GM18519 (cell line): ENCODE measurements around the gene DLX6.
"Not testable (repeated sequence)": the region's sequence is repeated elsewhere in the genome, so short reads cannot be mapped to it uniquely, and the experiment has no call there.

Experiments
- ATAC-seq: cut with Tn5 transposase; IDR thresholded peaks from one replicate; pipeline ENCODE4 v1.9.1; 2021; ENCODE audit warnings: mild to moderate bottlenecking, moderate library complexity; ENCODE audit not compliant: unreplicated experiment, low FRiP score

The DLX6 gene

GRCh38 chr7:97021747-97022490 is 16.6 kb downstream of the DLX6 start:
- ATAC-seq = no peak

GRCh38 chr7:97022491-97023306 is 17.3 kb downstream of the DLX6 start:
- no peak for ATAC-seq

- ATAC-seq = no peak
Measured at GRCh38 chr7:97024209-97025129, 19.1 kb downstream of the DLX6 start, which contains the start of gene DLX5. Gene DLX5, minus strand, starts transcription at chr7:97024831. Its CDS starts 208 bp downstream, at chr7:97024623.

- ATAC-seq = no peak
Measured at GRCh38 chr7:97025130-97025499, 19.8 kb downstream of the DLX6 start.

DNA sequence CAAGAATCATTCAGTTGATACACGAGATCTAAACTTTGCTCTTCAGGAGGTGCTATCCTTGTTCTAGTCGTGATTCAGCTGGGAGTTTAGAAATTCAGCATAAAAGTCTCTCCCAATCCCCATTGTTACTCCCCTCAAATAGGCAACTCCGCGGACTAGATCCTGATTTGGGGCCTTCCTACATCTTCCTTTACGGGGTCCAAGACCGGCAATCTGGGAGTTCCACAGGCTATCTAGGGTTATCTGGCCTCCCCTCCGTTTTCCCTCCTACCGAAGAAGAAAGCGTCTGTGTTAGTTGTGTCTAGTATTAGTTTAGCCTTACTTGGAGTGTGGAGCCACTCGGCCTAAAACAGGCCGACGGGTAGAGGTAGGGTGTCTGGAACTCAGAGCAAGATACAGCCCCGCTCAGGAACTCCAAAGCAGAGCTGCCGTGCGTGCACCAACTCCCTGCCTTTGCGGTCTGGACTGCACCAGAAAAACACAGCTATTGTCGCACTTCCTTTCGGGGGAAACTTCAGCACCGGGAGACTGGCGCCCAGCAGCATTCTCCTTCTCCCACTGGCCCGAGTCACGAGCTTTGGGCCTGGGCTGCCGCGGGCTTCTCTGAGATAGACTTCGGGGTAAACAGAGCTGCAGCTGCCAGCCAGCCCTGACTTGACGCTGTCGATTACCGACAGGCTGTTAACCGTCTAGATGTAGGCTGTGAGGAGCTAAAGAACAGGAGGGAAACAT is 20.8 kb downstream of the DLX6 start:
- no peak for ATAC-seq

GRCh38 chr7:97026715-97027426 is 21.5 kb downstream of the DLX6 start:
- no peak for ATAC-seq

- no peak for ATAC-seq
Measured at GRCh38 chr7:97027427-97028234, 22.3 kb downstream of the DLX6 start.

DNA sequence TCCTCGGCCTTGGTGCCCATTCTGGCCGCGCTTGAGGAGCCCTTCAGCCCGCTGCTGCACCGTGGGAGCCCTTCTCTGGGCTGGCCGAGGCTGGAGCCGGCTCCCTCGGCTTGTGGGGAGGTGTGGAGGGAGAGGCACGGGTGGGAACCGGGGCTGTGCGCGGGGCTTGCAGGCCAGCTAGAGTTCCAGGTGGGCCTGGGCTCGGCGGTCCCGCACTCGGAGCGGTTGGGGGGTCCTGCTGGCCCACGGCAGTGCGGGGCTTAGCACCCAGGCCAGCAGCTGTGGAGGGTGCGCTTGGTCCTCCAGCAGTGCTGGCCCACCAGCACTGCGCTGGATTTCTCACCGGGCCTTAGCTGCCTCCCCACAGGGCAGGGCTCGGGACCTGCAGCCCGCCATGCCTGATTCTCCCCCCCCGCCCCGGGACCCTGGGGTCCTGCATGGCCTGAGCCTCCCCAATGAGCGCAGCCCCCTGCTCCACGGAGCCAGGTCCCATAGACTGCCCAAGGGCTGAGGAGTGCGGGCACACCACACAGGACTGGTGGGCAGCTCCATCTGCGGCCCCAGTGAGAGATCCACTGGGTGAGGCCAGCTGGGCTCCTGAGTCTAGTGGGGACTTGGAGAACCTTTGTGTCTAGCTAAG is 29.0 kb downstream of the DLX6 start:
- ATAC-seq = not testable (repeated sequence)

DNA sequence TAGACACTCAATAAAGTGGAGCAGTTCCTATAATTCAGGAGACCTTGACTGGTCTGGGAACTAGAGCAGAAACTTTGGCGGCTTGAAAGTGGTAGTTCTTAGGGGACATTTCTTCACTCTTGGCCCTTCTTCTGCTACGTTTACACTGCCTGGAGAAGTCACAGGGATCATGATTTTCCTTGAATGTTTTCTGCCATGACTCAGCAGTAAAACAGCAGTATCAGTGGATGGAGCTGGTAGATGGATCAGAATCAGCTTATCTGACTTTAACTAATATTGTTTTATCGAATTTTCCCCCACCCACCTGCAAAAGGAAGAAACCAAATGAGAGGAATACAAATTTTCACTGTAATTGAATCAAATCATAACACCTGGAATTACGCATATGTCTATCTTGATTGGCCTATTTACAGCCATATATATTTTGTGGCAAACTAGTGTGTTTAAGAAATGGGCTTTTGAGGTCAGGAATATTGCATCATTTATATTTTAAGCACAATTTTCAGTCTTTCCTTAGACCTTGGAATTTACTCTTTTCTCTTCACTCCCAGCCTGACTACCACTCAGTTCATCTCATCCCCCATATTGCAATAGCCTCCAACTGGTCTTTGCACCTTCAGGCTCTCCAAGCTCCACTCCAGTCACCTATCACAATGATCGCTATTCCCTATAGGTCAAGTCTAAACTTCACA is 34.2 kb downstream of the DLX6 start:
- ATAC-seq = no peak

- no peak for ATAC-seq
Measured at GRCh38 chr7:97043281-97043680, 37.9 kb downstream of the DLX6 start.
